Right lobe of liver (tissue), 4 donors: ENCODE data around the gene EPHB1.
A peak's percentile ranks its signal among the peaks of the same experiment; 100 is the strongest.

Experiments used
- CTCF ChIP-seq, 4 donors: fragments of 200-600 bp in 3 of 4; fragments of 450-650 bp in 1 of 4; IDR thresholded peaks; one replicate each; pipeline versions ENCODE4 v1.5.1 to v1.8.0; 2016 to 2022; ENCODE audit warnings: antibody characterized with exemption in 4 of 4, mild to moderate bottlenecking in 2 of 4
- POLR2A ChIP-seq: fragments of 450-650 bp; IDR thresholded peaks from one replicate; pipeline ENCODE4 v1.6.1; 2017; ENCODE audit warnings: antibody characterized with exemption, mild to moderate bottlenecking
- donor health status: DM: no; HTN: no; CAD: no.
- donor health status: DM: no; HTN: no; CAD: no.
- donor health status: DM: no; HTN: yes; CAD: no.

- TF ChIP-seq CTCF (IDR thresholded peaks at IDR 0.05) (peak in 2 of 4 donors; percentile 4 to 12), POLR2A (no peak)
These were observed 434.0 kb downstream of the EPHB1 start for GRCh38 chr3:135229018-135229495.
